GM18507 (cell line): Measurements from ENCODE around the gene ZFP36.

Experiments
- DNase-seq: peaks from one replicate; pipeline ENCODE4 v3.0.0; 2011; ENCODE audit warnings: low read depth; ENCODE audit not compliant: insufficient read length; ENCODE audit errors: extremely low spot score
- FAIRE-seq: peaks from 2 replicates; lab custom pipeline; 2011; peaks lifted over from hg19 to GRCh38; lab: Jason Lieb, UNC

The ZFP36 gene

GRCh38 chr19:39403331-39404312 is 3.0 kb upstream of the ZFP36 start:
- no peak for DNase-seq
- peak; percentile 69 for FAIRE-seq

DNA sequence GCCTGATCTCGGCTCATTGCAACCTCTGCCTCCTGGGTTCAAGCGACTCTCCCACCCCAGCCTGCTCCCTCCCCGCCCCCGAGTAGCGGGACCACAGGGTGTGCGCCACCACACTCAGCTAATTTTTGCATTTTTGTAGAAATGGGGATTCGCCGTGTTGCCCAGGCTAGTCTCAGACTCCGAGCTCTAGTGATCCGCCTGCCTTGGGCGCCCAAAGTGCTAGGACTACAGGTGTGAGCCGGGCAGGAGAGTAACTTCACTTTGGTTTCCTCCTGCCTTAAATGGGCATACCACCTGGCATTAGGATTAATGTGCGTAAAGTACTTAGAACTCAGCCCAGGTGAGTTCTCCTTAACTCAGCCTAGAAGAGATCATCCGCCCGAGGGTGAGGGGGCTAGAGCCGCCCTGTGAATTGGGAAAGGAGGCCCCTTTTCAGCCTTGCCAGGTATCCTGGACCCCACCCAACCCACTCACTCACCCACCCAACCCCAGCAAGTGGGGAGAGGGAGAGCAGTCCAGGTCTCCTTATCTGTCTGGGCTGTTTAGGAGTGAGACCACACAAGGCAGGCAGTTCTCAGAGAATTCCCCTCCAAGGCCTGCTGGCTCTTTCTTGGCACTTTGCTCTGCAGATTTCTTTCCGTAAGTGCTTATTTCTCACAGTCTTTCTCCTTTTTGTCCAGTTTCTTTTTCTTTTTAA is 1.2 kb upstream of the ZFP36 start:
- no peak for FAIRE-seq
- no peak for DNase-seq

- FAIRE-seq (peak; percentile 77), DNase-seq (no peak)
These were observed 540 bp upstream of the ZFP36 start for GRCh38 chr19:39405958-39406655.

DNA sequence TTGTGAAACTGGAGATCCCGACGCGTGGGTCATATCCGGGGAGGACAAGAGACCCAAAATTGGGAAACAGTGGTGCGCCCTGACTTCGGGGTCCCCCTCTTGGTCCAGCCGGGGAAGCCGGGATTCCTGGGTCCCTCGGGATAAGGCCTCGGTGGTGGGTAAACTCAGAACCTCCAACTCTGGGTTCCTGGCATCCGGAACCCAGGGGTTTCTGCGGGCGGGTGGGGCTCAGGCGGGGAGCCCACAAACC is 688 bp downstream of the ZFP36 start:
- no peak for DNase-seq
- FAIRE-seq: no peak

- FAIRE-seq: no peak
These were observed 1.2 kb downstream of the ZFP36 start for GRCh38 chr19:39407660-39408391.

DNA sequence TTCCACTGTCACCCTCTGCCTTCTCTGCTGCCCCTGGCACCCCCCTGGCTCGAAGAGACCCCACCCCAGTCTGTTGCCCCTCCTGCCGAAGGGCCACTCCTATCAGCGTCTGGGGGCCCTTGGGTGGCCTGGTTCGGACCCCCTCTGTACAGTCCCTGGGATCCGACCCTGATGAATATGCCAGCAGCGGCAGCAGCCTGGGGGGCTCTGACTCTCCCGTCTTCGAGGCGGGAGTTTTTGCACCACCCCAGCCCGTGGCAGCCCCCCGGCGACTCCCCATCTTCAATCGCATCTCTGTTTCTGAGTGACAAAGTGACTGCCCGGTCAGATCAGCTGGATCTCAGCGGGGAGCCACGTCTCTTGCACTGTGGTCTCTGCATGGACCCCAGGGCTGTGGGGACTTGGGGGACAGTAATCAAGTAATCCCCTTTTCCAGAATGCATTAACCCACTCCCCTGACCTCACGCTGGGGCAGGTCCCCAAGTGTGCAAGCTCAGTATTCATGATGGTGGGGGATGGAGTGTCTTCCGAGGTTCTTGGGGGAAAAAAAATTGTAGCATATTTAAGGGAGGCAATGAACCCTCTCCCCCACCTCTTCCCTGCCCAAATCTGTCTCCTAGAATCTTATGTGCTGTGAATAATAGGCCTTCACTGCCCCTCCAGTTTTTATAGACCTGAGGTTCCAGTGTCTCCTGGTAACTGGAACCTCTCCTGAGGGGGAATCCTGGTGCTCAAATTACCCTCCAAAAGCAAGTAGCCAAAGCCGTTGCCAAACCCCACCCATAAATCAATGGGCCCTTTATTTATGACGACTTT is 2.0 kb downstream of the ZFP36 start:
- no peak for FAIRE-seq
- DNase-seq: no peak

More at GRCh38 chr19:39407660-39408391, 1.2 kb downstream of the ZFP36 start:
- no peak for DNase-seq

DNA sequence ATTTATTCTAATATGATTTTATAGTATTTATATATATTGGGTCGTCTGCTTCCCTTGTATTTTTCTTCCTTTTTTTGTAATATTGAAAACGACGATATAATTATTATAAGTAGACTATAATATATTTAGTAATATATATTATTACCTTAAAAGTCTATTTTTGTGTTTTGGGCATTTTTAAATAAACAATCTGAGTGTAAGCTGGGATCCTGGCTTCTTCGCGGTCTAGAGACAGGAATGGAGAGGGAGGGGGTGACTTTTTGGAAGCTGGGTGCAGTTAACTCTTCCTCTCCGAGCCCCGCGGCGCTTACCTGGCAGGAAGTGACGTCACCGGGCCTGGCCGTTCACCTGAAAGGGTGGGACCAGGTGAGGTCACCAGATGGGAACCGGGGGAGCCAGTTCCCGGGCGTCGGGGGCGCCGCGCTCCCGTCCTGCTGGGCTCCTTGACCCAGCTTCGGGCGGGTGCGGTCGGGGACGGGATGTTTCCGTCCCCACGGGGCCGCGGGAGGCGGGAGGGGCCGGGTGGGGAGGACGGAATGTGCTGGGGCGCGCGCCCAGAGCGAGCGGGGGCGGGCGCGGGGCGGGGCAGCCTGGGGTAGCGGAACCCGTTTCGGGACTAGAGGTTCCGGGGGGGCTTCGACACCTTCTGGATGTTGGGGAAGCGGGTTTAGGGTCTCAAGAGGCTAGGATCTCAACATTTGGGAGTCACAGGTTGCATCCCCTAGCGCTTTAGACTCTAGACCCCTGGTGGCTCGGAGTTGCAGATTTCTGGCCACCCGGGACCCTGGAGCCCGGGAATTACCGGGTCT is 2.8 kb downstream of the ZFP36 start:
- FAIRE-seq: peak; percentile 60
- DNase-seq: no peak

DNA sequence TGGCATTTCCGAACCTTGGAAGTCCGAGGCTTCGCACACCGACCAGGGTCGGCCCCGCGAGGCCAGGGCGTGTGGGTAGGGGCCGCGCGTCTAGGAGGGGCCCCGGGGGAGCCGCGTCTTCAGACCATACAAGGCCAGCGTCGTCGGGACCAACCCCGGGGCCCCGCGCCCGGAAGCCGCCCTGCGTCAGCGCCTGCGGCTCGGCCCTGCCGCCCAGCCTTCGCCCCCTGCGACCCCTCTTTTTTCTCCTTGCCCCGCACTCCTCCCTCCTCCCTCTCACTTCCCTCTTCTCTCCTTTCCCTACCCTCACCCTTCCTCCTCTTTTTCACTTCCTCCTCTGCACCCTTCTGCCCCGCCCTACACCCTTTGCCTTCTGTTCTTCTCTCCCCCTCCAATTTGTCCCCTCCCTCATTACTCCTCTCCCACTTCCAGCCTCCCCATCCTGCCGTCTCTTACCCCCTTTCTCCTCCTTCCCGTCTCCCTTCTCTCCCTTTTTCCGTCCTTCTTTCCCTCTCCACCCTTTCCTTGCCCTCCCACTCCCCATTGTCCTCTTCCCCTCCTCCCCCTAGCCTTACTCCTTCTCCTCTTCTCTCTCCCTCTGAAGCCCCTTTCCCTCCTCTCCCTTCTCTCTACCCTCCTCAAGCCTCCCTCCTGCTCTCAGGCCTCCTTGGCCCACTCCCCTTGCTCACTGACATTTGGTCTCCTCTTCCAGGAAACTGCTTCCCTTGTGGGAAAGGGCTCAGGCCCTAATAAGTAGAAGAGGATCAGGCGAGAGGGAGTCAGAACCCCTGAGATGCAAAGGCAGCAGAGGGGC is 3.6 kb downstream of the ZFP36 start:
- DNase-seq: no peak
- peak; percentile 87 for FAIRE-seq

- no peak for FAIRE-seq
- DNase-seq: no peak
These were observed 4.1 kb downstream of the ZFP36 start for GRCh38 chr19:39410831-39411080.

GRCh38 chr19:39411081-39411831 is 4.6 kb downstream of the ZFP36 start:
- DNase-seq (no peak), FAIRE-seq (no peak)

DNA sequence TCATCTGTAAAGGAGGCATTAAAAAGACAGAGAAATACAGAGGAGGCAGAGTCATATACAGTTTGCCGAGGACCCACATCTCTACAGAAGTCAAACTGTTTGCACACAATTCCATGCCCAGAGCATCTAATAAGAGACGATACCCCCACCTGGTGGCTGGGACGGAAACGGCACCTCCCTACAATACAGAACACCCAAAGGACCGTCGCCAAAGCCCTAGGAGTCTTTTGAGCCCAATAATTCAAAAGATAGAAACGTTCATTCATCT is 5.1 kb downstream of the ZFP36 start:
- DNase-seq: no peak

DNA sequence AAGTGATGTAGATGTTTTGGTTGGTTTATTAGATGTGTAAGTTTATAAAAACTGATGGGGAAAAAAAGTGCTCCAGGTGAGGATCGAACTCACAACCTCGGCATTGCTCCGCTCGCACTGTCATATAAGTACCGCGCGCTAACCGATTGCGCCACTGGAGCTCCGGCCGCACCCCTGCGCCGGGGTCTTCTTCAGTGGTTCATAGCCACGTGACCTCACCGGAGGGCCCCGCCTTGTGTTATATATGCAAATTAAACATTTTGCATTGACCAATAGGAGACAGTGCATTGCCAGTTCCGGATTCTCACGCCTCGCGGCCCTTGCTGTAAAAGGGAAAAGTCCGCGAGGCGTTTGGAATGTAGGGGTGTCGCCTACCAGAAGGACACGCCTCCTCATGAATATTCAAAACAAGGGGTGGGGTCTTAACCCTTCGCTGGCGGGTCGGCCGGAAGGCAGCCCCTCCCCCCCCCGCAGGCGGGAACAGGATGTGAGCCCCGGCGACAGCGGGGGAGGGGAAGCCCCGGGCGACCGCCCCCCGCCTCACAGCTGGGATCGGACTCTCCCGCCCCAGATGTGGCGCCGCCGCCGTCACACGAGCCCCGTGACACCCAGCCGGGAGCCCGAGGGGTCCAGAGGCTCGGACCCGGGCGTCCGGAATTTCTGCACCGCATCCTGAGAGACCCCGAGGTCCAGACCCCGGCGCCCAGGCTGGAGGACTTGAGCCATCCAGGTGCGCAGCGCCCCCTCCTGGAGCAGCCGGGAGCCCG is 5.6 kb downstream of the ZFP36 start, which contains the start of gene PLEKHG2:
Gene PLEKHG2 (plus strand): TSS at position 570 of the 767 bp plus-strand sequence. CDS start 1,418 bp downstream, outside the sequence.
- FAIRE-seq (peak; percentile 97), DNase-seq (peak; percentile 96)

More for the DNA sequence above, 5.1 kb downstream of the ZFP36 start:
- FAIRE-seq: no peak

GRCh38 chr19:39412867-39413271 is 6.2 kb downstream of the ZFP36 start:
- DNase-seq (no peak), FAIRE-seq (no peak)

DNA sequence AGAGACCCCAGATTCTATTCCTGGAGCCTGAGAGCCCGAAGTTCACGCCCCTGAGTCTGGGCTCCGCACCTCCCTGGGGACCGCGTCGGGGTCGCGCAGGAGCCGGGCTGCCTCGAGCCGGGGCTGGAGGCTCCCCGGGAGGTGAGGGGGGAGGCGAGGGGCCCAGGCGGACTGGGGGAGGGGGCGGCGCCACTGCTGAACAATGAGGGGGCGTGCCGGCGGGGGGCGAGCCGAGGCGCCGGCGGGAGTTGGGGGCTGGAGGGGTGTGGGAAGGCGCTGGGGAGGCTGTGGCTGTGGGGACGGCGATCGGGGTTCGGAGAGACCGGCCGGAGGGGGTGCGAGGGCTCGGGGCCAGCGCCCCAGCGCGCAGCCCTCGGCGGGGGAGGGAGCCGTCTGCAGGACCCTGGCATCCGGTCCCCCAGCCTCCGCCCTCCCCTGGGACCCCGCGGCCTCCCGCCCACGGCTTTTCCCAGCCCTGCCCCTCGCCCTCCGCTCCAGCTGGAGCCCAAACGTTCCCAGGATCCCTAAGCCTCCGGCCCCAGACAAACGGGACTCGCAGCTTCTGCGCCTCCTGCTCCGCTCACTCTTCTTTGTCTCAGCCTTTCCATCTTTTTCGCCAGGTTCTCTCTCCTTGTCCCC is 6.7 kb downstream of the ZFP36 start:
- FAIRE-seq (no peak), DNase-seq (no peak)

DNA sequence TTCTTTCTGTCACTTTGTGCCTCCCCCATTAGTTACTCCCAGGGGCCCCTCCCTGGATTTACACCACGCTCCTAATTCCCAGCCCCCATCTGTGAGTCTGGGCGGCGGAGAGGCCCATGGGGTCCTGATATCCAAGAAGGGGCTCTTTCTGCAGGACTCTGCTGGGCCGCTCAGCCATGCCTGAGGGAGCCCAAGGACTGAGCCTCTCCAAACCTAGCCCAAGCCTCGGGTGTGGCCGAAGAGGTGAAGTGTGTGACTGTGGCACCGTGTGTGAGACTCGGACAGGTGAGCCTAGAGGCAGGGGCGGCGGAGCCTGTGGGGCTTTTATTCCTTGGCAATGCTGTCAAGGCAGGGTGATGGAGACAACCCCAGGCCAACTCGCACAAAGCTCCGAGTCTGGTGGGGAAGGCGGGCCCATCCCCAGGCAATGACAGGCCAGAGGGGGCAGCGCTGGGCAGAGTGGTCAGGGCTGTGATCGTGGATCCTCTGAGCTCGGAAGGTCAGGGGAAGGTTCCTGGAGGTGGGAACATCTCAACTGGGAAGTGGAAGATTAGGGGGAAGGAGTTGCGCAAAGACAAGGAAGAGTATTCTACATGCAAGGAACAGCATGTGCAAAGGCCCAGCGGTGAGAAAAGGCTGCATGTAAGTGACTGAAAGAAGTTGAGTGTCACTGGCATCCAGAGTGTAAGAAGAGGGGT is 7.4 kb downstream of the ZFP36 start:
- no peak for FAIRE-seq
- DNase-seq: no peak
